Gastroesophageal sphincter (tissue), 3 donors: ENCODE measurements around the gene MYLK3.

ENCODE experiments used
- CTCF ChIP-seq, 4 experiments: fragments of 200-600 bp in 2 of 4; fragments of 450-650 bp in 2 of 4; sonication (generic) in 1 of 4; IDR thresholded peaks; one replicate each; pipeline ENCODE4 v1.5.1; 2017 to 2019; ENCODE audit warnings: antibody characterized with exemption in 4 of 4, mild to moderate bottlenecking in 2 of 4, moderate library complexity in 2 of 4
- EP300 ChIP-seq: sonication (generic); formaldehyde crosslinking; IDR thresholded peaks from one replicate; pipeline ENCODE4 v1.6.1; 2017; ENCODE audit warnings: antibody characterized with exemption, mild to moderate bottlenecking
- POLR2A ChIP-seq, 2 donors: fragments of 450-650 bp; IDR thresholded peaks; one replicate each; pipeline ENCODE4 v1.6.1; 2017; ENCODE audit warnings: antibody characterized with exemption in 2 of 2, mild to moderate bottlenecking in 2 of 2, moderate library complexity in 1 of 2
- POLR2AphosphoS5 ChIP-seq: sonication (generic); formaldehyde crosslinking; IDR thresholded peaks from one replicate; pipeline ENCODE4 v1.6.1; 2017; ENCODE audit warnings: antibody characterized with exemption

GRCh38 chr16:46702030-46702429 lies 46.1 kb downstream of the MYLK3 start:
- no peak for TF ChIP-seq POLR2A (IDR thresholded peaks at IDR 0.05)
- TF ChIP-seq CTCF (IDR thresholded peaks at IDR 0.05), result no peak
- TF ChIP-seq EP300, result no peak
- no peak for TF ChIP-seq POLR2AphosphoS5
